ENCODE results near the gene CYP11A1.
A peak's percentile ranks its signal among the peaks of the same experiment; 100 is the strongest.

DNA sequence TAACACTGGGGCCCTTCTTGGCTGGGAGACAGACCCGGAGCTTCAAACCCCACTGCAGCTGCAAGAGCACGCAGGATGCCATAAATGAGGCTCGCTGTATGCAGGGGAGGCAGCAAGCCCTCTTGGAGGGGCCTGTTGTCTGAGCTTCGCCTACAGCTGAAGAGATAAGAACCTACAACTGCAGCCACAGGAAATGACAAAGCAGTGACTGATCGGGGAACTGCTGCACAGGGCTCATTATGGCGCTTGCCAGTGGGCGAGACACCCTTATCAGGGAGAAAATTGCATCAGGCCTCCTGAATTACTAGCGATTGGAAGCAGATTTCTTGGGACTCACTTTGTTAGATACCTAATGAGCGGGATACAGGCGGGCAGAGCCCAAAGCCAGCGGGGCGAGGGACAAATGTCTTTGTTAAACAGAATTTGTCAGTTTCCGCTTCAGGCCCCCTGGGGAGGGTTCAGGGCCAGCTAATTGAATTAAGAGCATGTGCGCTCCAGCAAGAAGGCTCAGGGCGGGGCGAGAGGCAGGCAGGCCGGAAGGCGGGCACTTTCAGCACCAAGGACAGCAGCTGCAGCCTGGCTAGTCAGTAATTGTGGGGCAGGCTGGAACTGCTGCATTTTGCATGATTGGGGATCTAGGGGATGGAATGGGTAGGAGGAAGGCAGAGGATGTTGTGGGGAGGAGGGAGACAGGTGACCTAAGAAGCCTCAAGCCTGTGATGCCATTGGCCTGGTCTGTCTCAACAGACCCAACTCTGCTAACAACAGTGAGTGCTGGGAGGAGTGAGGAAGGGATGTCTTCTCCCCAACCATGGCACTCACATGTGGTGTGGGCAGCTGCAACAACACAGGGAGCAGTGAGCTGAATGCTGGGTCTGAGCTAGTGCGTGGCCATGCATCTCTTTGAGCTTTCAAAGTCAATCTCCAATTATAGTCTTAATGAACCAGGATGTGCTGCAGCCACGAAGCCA is 76.1 kb downstream of the CYP11A1 start:
- TF ChIP-seq, protein P1, sequence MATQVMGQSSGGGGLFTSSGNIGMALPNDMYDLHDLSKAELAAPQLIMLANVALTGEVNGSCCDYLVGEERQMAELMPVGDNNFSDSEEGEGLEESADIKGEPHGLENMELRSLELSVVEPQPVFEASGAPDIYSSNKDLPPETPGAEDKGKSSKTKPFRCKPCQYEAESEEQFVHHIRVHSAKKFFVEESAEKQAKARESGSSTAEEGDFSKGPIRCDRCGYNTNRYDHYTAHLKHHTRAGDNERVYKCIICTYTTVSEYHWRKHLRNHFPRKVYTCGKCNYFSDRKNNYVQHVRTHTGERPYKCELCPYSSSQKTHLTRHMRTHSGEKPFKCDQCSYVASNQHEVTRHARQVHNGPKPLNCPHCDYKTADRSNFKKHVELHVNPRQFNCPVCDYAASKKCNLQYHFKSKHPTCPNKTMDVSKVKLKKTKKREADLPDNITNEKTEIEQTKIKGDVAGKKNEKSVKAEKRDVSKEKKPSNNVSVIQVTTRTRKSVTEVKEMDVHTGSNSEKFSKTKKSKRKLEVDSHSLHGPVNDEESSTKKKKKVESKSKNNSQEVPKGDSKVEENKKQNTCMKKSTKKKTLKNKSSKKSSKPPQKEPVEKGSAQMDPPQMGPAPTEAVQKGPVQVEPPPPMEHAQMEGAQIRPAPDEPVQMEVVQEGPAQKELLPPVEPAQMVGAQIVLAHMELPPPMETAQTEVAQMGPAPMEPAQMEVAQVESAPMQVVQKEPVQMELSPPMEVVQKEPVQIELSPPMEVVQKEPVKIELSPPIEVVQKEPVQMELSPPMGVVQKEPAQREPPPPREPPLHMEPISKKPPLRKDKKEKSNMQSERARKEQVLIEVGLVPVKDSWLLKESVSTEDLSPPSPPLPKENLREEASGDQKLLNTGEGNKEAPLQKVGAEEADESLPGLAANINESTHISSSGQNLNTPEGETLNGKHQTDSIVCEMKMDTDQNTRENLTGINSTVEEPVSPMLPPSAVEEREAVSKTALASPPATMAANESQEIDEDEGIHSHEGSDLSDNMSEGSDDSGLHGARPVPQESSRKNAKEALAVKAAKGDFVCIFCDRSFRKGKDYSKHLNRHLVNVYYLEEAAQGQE (IDR thresholded peaks at IDR 0.05; ENCODE audit: insufficient read depth in 1 of 2, low read depth in 2 of 2, low read length in 2 of 2): peak; percentile 98 to 100
- peak; percentile 99 for TF ChIP-seq SIN3A (IDR thresholded peaks at IDR 0.05; ENCODE audit: borderline replicate concordance, insufficient read depth, low read length)
- peak; percentile 39 for TF ChIP-seq FOXP2 (optimal IDR thresholded peaks at IDR 0.05; ENCODE audit: borderline replicate concordance, extremely low read depth, extremely low read length, insufficient read depth)
- 0 out of 2 replicates have a peak, but pooled peaks have one; percentile 26 for TF ChIP-seq TAF1 (IDR thresholded peaks at IDR 0.05; ENCODE audit: borderline replicate concordance, insufficient read depth, low read length)
- no peak for TF ChIP-seq POLR2AphosphoS5 (IDR thresholded peaks at IDR 0.05; ENCODE audit: low read depth, low read length)
